A172 (cell line): ENCODE results near the gene SORCS2. TPM values are rescaled to one million over a fixed set of nuclear protein-coding genes. Genes with fewer than 3 reads are reported as not detected.

Experiments used
- DNase-seq: peaks from one replicate; pipeline ENCODE4 v3.0.0-alpha.2; 2015; ENCODE audit warnings: low spot score
- total RNA-seq: library from RNA; depleted of rRNA; stranded (reverse); fragments of >200 nt; shearing (Covaris generic); gene quantifications from 2 replicates; pipeline ENCODE4 v1.2.3, GENCODE V29; 2014

Gene SORCS2
- total RNA-seq, 1 experiment from 2014 or later, result 0.78 TPM

- no peak for DNase-seq
These were observed 415.7 kb downstream of the SORCS2 start for GRCh38 chr4:7608046-7608445.

GRCh38 chr4:7609316-7609715 lies 417.0 kb downstream of the SORCS2 start:
- DNase-seq, result no peak

GRCh38 chr4:7610022-7610670 lies 417.8 kb downstream of the SORCS2 start:
- no peak for DNase-seq

GRCh38 chr4:7610841-7611240 lies 418.5 kb downstream of the SORCS2 start:
- no peak for DNase-seq

GRCh38 chr4:7612311-7612897 lies 420.1 kb downstream of the SORCS2 start:
- DNase-seq, result no peak

- DNase-seq, result no peak
These were observed 422.1 kb downstream of the SORCS2 start for GRCh38 chr4:7614350-7614949.

GRCh38 chr4:7616193-7616592 lies 423.9 kb downstream of the SORCS2 start:
- no peak for DNase-seq

DNA sequence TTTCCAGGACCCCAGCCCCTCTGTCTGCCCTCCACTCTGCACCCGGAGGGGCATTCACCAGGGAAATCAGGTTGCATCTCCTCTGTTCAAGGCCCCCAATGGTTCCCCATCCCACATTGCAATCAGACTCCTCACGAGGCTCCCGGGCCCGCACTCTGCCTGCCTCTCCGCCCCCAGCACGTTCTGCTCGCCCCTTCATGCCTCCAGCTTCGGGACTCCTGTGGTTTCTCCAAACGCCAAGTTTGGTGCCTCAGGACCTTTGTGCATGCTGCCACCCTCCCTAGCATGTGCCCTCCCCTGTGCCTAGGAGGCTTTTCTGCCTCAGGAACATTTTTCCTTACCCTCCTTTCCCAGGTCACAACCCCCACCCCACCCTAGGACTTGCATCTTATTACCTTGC lies 426.0 kb downstream of the SORCS2 start:
- no peak for DNase-seq

GRCh38 chr4:7620086-7620813 lies 427.9 kb downstream of the SORCS2 start:
- DNase-seq, result no peak

DNA sequence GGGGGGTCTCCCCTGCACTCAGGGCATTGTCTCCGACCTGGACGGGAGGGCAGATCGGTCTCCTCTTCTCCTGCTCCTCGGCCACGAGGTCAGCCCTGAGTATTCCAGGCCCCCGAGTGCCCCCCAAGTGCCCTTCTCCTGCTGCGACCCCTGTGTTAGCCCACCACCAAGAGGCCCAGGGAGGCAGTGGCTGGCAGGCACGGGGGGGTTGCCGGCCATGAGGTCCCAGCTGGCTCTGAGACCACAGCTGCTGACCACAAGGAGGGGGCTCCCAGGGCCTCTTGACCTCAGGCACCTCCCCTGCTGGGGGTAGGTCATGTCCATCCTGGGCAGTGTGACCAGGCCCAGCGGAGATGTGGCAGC lies 428.5 kb downstream of the SORCS2 start:
- DNase-seq, result no peak

DNA sequence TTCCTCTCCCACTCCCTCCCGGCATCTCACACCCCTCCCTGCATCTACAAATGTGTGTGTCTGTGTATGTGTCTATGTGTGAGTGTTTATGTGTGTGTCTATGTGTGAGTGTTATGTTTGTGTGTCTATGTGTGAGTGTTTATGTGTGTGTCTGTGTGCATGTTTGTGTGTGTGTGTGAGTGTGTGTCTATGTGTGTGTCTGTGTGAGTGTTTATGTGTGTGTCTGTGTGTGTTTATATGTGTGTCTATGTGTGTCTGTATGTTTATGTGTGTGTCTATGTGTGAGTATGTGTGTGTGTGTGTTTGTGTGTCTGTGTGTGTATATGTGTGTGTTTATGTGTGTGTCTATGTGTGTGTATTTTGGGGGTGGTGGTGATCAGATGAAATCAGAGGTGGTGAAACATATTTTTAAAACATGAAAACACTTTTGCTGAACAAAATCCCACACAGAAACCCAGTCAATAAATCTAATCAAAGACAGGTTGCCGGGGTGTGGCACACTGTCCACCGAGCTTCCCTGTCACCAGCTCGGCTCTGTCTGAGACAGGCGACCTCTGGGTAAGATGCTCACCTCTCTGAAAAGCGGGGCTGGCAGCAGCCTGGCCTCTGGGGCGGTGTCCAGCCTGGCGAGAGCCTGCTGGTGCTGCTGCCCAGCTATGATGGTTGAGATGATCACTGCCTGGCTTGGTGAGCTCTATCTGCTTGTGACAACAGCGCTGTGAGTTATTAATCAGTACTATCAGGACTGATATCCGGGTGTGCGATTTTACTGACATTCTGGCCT lies 429.1 kb downstream of the SORCS2 start:
- no peak for DNase-seq

DNA sequence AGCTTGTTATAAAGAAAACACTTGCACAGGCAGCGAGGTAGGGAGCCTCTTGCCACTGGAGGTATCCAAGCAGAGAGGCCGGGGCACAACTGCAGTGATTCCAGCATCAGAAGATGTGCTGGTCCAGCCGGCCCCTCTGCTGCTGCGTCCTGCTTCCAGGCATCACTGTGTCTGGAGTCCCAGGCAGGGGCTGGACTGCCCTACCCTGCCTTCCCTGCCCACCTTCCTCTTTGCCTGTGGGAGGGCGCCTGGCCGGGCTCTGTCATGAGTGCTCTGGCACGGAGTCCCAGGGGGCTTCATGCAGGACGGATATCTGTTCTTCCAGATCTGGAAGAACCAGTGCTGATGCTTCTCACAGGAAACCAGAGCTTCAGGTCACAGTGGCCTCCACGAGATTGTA lies 430.0 kb downstream of the SORCS2 start:
- DNase-seq, result no peak

DNA sequence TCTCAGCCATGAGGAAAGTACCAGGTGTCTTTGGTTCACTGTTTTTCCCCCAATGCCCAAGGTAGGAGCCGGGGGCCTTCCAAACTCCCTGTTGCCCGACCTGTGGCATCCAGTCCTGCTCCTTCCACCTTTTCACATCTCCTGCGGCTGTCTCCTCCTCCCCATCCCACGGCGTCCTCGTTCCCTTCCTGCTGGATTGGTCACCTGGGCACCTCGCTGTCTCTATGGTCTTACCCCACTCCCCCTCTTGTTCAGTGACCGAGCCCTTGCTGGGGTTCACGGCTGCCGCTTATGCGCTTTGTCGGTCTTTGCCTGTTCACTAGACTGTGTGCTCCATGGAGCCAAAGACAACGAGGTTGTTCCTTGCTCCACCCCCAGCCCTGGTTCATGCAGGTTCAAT lies 431.1 kb downstream of the SORCS2 start:
- DNase-seq, result no peak

DNA sequence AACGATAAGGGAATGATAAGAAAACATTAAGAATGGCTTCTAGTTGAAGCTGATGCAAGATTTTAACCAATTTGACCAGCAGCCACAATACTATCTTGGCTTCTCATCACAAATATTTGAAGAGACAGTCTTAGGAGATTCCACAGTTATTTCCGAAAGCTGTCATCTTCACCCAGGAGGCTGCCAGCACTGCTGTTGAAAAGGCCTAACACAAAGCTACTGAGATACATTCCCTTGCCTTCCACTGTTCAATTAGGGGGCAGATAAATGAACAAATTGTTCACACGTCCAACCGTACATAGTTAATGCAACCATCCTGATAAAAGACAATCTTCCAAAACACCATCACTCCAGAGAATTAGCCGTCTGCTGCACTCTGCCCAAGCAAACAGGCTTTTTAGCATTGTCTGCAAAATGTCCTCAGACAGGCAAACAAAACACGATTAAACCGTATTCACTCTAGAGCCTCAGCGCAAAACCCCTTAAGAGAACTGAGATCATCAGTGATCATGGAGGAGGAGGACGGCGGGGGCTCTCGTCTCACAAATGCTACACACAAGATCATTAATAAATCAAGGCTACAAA lies 432.1 kb downstream of the SORCS2 start:
- DNase-seq, result no peak

- DNase-seq, result no peak
These were observed 432.7 kb downstream of the SORCS2 start for GRCh38 chr4:7625071-7625470.

- no peak for DNase-seq
These were observed 434.2 kb downstream of the SORCS2 start for GRCh38 chr4:7626531-7626930.

GRCh38 chr4:7627251-7628250 lies 435.2 kb downstream of the SORCS2 start:
- DNase-seq, result no peak

- no peak for DNase-seq
These were observed 436.1 kb downstream of the SORCS2 start for GRCh38 chr4:7628432-7628831.

DNA sequence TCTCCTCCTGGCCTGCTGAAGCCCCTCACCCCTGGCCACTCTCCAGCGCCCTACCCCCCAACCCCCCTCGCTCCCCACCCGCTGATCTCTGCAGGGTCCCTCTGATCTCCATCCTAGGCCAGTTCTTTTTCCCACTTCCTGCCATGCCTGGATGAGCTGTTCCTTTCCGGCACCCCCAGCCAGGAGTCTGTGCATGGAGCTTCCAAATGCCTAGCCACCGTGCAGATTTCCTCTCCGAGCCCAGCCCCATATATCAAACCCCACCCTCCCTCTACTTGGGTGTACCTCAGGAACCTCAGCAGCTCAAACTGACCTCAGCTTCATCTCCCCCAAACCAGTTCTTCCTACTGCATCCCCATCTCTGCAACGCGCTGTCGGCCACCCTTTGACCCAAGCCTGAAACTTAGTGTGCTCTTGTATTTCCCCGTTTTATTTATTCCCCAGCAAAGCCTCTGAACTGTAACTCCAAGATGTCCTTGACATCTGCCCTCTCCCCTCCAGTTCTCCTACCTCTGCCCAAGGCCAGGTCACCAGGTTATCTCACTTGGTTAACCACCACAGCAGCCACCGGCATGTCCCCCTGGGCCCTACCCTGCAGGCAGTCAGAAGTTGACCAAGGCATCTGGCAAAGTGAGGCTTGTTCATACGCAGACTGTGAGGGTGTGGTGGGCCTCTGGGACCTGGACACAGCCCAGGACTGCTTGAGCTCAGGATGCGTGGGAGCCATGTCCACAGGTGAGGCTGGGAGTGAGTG lies 437.3 kb downstream of the SORCS2 start:
- peak; percentile 38 for DNase-seq
